ENCODE data around the gene ZNF583.

The ZNF583 gene

DNA sequence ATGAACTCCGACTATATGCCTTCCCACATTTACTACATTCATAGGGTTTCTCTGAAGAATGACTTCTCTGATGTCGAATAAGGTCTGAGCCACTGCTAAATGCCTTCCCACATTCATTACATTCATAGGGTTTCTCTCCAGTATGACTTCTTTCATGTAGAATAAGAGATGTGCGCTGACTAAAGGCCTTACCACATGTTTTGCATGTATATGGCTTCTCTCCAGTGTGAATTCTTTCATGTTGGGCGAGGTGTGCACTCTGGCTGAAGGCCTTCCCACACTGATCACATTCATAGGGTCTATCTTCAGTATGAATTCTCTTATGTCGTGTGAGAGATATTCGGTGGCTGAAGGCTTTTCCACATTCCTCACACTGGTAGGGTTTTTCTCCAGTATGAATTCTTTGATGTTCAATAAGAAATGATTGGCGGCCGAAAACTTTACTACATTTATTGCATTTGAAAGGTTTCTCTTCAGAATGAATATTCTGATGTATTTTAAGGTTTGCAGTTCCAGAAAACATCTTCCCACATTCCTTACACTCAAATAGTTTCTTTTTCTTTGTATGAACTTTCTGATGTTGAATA, 37.2 kb downstream of the ZNF583 start:
- no peak for DNase-seq (ENCODE audit: low read depth in 3 of 3, low spot score in 1 of 3)

DNA sequence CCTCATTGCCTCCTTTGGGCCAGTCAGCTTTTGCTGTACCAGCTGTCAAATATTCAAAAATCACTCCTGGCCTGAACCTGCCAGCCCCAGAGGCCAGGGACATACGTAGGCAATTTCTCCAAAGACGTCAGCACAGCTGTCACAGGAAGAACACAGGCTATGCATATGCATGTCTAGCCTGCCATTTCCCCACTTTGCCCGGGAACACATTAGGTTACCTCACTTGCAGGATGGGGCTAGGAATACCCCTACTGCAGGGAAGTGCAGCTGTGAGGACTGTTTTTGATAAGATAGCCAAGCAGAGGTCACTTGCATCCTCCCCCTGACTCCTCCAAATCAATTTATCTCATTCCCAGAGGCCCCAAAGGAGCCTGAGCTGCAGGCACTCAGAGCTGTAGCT, 70.2 kb downstream of the ZNF583 start:
- DNase-seq (ENCODE audit: low read depth in 3 of 3, low spot score in 1 of 3) = no peak

DNA sequence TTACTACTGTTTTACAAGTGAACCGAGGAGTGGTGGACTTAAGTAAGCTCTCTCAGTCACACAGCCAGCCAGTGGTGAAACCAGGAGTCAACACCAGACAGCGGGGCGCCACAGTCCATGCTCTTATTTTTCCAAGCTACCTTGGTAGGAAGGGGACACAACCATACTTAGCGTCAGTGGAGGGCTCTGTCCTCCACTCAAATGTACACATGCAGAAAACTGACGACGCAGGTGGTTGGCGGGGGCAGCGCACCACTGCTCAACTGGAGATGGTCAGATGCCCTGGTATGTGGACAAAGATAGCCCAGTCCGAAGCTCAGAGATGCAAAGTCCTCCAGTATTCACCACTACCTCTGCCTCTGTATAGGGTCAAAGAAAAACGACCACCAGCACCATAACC, 72.0 kb downstream of the ZNF583 start:
- DNase-seq (ENCODE audit: low read depth in 3 of 3, low spot score in 1 of 3) = no peak
